ENCODE measurements around the gene SNTA1. TPM values are rescaled to one million over a fixed set of nuclear protein-coding genes. Genes with fewer than 3 reads are reported as not detected.

The SNTA1 gene
- total and polyA plus RNA-seq, 2 donors (not counting 1 experiment from before 2014, with no cell fraction given): 17.2 to 46.6 TPM

DNA sequence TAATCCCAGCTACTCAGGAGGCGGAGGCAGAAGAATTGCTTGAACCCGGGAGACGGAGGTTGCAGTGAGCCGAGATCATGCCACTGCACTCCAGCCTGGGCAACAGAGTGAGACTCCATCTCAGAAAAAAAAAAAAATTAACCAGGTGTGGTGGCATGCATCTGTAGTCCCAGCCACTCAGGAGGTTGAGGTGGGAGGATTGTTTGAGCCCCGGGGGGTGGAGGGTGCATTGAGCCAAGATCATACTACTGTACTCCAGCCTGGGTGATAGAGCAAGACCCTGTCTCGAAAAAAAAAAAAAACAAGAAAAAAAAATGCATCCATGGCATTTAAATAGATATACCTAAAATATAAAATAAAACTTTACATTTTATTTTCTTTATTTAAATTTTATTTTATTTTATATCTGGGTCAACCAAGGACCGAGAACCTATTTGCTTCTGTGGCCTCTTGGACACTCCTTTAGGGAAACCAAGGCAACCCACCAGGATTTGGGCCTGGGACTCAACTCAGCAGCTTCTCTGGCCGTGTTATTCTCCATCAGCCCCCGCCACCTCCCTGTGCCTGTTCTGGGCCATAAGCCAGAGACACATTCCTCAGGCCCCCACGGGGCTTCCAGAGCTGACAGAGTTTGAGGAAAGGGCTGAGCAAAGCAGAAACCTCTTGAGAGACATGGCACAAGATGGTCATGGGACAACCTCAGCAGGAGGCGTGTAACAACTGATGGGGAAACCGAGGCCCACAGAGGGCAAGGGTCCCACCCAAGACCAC lies 6.2 kb downstream of the SNTA1 start:
- no peaks in the 10 kb centered on the region for H3K36me3 ChIP-seq (ENCODE audit: control insufficient read depth, insufficient read depth, low read length)
- no peak overlapping the region for H3K9ac ChIP-seq (ENCODE audit: insufficient read depth, low read length)
- TF ChIP-seq, protein P1, sequence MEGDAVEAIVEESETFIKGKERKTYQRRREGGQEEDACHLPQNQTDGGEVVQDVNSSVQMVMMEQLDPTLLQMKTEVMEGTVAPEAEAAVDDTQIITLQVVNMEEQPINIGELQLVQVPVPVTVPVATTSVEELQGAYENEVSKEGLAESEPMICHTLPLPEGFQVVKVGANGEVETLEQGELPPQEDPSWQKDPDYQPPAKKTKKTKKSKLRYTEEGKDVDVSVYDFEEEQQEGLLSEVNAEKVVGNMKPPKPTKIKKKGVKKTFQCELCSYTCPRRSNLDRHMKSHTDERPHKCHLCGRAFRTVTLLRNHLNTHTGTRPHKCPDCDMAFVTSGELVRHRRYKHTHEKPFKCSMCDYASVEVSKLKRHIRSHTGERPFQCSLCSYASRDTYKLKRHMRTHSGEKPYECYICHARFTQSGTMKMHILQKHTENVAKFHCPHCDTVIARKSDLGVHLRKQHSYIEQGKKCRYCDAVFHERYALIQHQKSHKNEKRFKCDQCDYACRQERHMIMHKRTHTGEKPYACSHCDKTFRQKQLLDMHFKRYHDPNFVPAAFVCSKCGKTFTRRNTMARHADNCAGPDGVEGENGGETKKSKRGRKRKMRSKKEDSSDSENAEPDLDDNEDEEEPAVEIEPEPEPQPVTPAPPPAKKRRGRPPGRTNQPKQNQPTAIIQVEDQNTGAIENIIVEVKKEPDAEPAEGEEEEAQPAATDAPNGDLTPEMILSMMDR (conservative IDR thresholded peaks at IDR 0.05 in 1 of 2, IDR thresholded peaks at IDR 0.05 in 1 of 2; ENCODE audit: low read depth in 1 of 2, low read length in 2 of 2): no peak
- TF ChIP-seq EZH2 (IDR thresholded peaks at IDR 0.05; ENCODE audit: low read length, missing control alignments): no peak
- no peak overlapping the region for H3K27ac ChIP-seq (ENCODE audit: insufficient read depth, low read length)
- DNase-seq (ENCODE audit: low read depth in 2 of 2): peak; percentile 42 to 54
- H3K27me3 ChIP-seq (ENCODE audit: control insufficient read depth, insufficient read depth, low read length): no peaks in the 10 kb centered on the region
- H3K4me1 ChIP-seq (ENCODE audit: control insufficient read depth, extremely low read depth, insufficient read depth, low read length): peaks cover 4% of the 10 kb centered on the region
- H3K79me2 ChIP-seq (ENCODE audit: control insufficient read depth, insufficient read depth, low read length): no peaks in the 10 kb centered on the region
- H3K4me3 ChIP-seq (replicated peaks in 1 of 4; ENCODE audit: control extremely low read depth in 1 of 4, insufficient read depth in 1 of 4, low read depth in 3 of 4, low read length in 4 of 4): no peak overlapping the region
- no peak overlapping the region for H3K4me2 ChIP-seq (ENCODE audit: extremely low read depth, insufficient read depth, low read length)
- no peaks in the 10 kb centered on the region for H3K9me3 ChIP-seq (ENCODE audit: control insufficient read depth, insufficient read depth, low read depth, low read length)
- no peak overlapping the region for H2AFZ ChIP-seq (ENCODE audit: low read length)
- no peaks in the 10 kb centered on the region for H4K20me1 ChIP-seq (ENCODE audit: control insufficient read depth, extremely low read depth, insufficient read depth, low read length)

DNA sequence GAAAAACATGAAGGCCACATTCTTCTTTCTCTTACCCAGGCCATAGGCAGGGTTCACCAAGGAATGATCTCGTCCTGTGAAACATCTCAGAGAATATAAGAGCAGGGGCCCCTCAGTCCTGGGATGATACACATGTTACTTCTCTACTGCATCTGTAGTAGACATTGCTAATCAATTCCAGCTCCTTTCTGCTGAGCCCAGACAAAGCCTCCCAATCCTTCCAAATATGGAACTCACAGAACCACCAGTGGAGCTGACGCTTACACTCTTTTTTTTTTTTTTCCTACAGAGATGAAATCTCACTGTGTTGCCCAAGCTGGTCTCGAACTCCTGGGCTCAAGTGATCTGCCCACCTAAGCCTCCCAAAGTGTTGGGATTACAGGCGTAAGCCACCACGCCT lies 9.1 kb downstream of the SNTA1 start:
- no peaks in the 10 kb centered on the region for H3K9me3 ChIP-seq (ENCODE audit: control insufficient read depth, insufficient read depth, low read depth, low read length)
- no peaks in the 10 kb centered on the region for H3K79me2 ChIP-seq (ENCODE audit: control insufficient read depth, insufficient read depth, low read length)
- no peak overlapping the region for H3K27ac ChIP-seq (ENCODE audit: insufficient read depth, low read length)
- no peak overlapping the region for H2AFZ ChIP-seq (ENCODE audit: low read length)
- H3K4me1 ChIP-seq (ENCODE audit: control insufficient read depth, extremely low read depth, insufficient read depth, low read length): peaks cover 4% of the 10 kb centered on the region
- no peak overlapping the region for H3K9ac ChIP-seq (ENCODE audit: insufficient read depth, low read length)
- H4K20me1 ChIP-seq (ENCODE audit: control insufficient read depth, extremely low read depth, insufficient read depth, low read length): no peaks in the 10 kb centered on the region
- H3K4me2 ChIP-seq (ENCODE audit: extremely low read depth, insufficient read depth, low read length): no peak overlapping the region
- no peak for TF ChIP-seq EZH2 (IDR thresholded peaks at IDR 0.05; ENCODE audit: low read length, missing control alignments)
- TF ChIP-seq, protein P1 (conservative IDR thresholded peaks at IDR 0.05 in 1 of 2, IDR thresholded peaks at IDR 0.05 in 1 of 2; ENCODE audit: low read depth in 1 of 2, low read length in 2 of 2): no peak
- H3K4me3 ChIP-seq (replicated peaks in 1 of 4; ENCODE audit: control extremely low read depth in 1 of 4, insufficient read depth in 1 of 4, low read depth in 3 of 4, low read length in 4 of 4): no peak overlapping the region
- no peaks in the 10 kb centered on the region for H3K36me3 ChIP-seq (ENCODE audit: control insufficient read depth, insufficient read depth, low read length)
- no peaks in the 10 kb centered on the region for H3K27me3 ChIP-seq (ENCODE audit: control insufficient read depth, insufficient read depth, low read length)
- DNase-seq (ENCODE audit: low read depth in 2 of 2): no peak

DNA sequence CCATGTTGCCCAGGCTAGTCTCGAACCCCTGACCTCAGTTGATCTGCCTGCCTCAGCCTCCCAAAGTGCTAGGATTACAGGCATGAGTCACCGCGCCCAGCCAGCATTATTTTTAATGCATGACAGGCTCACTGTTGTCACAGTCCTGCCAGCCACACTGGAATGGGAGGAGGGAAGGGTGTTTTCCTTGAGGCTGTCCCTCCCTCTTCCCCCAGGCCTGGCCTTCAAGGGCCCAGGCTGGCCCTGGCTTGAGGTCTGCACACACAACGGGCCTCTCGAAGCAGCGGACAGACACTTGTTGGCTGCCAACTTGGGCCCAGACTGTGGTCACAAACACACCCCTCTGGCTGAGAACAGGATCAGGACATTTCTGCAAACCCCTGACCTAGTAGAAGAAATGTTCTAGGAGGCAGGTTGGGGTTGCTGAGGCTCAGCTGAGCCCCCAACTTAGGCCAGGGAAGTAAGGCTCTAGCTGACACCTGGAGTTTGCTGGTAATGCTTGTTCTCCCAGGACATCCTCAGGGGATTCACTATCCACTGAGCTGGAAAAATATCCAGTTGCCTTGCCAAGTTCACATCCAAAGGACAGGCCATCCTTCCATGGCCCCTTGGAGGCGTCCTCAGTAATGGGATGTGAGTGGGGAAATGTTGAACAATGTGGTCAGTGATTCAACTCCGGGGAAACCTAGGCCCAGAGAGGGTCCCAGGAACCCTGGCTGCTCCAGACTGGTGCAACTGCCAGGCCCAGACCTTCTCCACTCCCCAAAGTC lies 9.9 kb downstream of the SNTA1 start:
- DNase-seq (ENCODE audit: low read depth in 2 of 2): no peak
- Histone ChIP-seq H3K9me3 (ENCODE audit: control insufficient read depth, insufficient read depth, low read depth, low read length) (no peaks in the 10 kb centered on the region), H3K27ac (ENCODE audit: insufficient read depth, low read length) (no peak overlapping the region), H3K4me2 (ENCODE audit: extremely low read depth, insufficient read depth, low read length) (no peak overlapping the region), H3K9ac (ENCODE audit: insufficient read depth, low read length) (no peak overlapping the region), H3K36me3 (ENCODE audit: control insufficient read depth, insufficient read depth, low read length) (no peaks in the 10 kb centered on the region), H3K27me3 (ENCODE audit: control insufficient read depth, insufficient read depth, low read length) (no peaks in the 10 kb centered on the region), H2AFZ (ENCODE audit: low read length) (no peak overlapping the region), H4K20me1 (ENCODE audit: control insufficient read depth, extremely low read depth, insufficient read depth, low read length) (no peaks in the 10 kb centered on the region), H3K4me3 (replicated peaks in 1 of 4; ENCODE audit: control extremely low read depth in 1 of 4, insufficient read depth in 1 of 4, low read depth in 3 of 4, low read length in 4 of 4) (no peak overlapping the region), H3K4me1 (ENCODE audit: control insufficient read depth, extremely low read depth, insufficient read depth, low read length) (peaks cover 4% of the 10 kb centered on the region), H3K79me2 (ENCODE audit: control insufficient read depth, insufficient read depth, low read length) (no peaks in the 10 kb centered on the region)
- TF ChIP-seq EZH2 (IDR thresholded peaks at IDR 0.05; ENCODE audit: low read length, missing control alignments): no peak
- TF ChIP-seq, protein P1 (conservative IDR thresholded peaks at IDR 0.05 in 1 of 2, IDR thresholded peaks at IDR 0.05 in 1 of 2; ENCODE audit: low read depth in 1 of 2, low read length in 2 of 2): no peak
